NB4 (cell line): ENCODE data around the gene GM2A.
"Not testable (repeated sequence)": the region's sequence is repeated elsewhere in the genome, so short reads cannot be mapped to it uniquely, and the experiment has no call there.

Source experiments
- DNase-seq: peaks from one replicate; pipeline ENCODE4 v3.0.0; 2010; ENCODE audit warnings: low read depth
- H3K4me3 ChIP-seq: one replicate; pipeline ENCODE4 v1.5.1; 2011; ENCODE audit warnings: mild to moderate bottlenecking, low read depth, low read length, moderate library complexity
- CTCF ChIP-seq: IDR thresholded peaks from one replicate; pipeline ENCODE4 v1.5.1; 2012; ENCODE audit warnings: low read depth, low read length
- MAX ChIP-seq: IDR thresholded peaks from 2 replicates; pipeline ENCODE4 v1.6.1; 2011; ENCODE audit warnings: low read depth, low read length
- MYC ChIP-seq: IDR thresholded peaks from 2 replicates; pipeline ENCODE4 v1.6.1; 2011; ENCODE audit warnings: low read depth, low read length
- POLR2A ChIP-seq: IDR thresholded peaks from 2 replicates; pipeline ENCODE4 v1.6.1; 2011; ENCODE audit warnings: mild to moderate bottlenecking; ENCODE audit not compliant: insufficient read length; ENCODE audit errors: extremely low read depth

Gene GM2A

GRCh38 chr5:151253605-151253950 lies 593 bp downstream of the GM2A start:
- DNase-seq, result peak; percentile 17
- TF ChIP-seq MAX, result no peak
- no peak for TF ChIP-seq POLR2A
- no peak for TF ChIP-seq CTCF
- no peak for TF ChIP-seq MYC
- peak overlapping the region; percentile 75 for H3K4me3 ChIP-seq

DNA sequence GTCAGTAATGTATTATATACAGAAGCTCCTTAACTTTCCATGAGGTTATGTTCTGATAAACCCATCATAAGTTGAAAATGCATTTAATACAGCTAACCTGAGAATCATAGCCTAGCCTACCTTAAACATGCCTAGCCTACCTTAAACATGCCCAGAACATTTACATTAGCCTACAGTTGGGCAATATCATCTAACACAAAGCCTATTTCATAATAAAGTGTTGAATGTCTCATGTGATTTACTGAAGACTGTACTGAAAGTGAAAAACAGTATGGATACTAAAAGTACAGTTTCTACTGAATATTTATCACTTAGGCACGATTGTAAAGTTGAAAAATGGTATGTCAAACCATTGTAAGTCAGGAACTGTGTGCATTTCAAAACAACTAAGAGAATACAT lies 1.6 kb downstream of the GM2A start:
- TF ChIP-seq MAX (no peak), POLR2A (no peak), CTCF (no peak), MYC (no peak)
- no peak for DNase-seq
- H3K4me3 ChIP-seq, result no peak overlapping the region

- not testable (repeated sequence) for DNase-seq, H3K4me3 ChIP-seq
Measured at GRCh38 chr5:151254990-151255389, 2.0 kb downstream of the GM2A start.

- TF ChIP-seq MAX, result no peak
- no peak overlapping the region for H3K4me3 ChIP-seq
- peak; percentile 64 for DNase-seq
Measured at GRCh38 chr5:151255621-151256286, 2.8 kb downstream of the GM2A start.

DNA sequence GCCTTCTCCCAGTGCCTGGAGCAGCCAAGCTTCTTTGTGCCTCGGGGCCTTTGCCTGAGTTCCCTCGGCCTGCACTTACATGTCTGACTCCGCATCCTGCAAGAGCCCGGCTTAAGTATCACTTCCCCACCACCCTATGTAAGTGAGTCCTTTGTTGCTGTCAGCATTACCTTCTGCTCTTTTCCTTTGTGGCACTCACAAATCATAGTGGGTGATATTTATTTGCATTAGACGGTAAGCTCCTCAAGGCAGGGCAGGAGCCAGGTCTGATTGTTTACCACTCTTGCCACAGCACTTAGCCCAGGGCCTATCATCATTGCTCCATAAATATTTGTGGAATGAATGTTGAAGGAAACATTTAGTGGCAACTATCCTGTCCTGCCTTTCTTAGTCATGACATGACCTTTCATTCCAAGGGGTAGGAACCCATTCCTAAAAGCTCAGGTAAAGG lies 4.8 kb downstream of the GM2A start:
- DNase-seq, result no peak
- H3K4me3 ChIP-seq, result no peak overlapping the region
- no peak for TF ChIP-seq POLR2A
- TF ChIP-seq MAX, result no peak
- TF ChIP-seq CTCF, result no peak
- no peak for TF ChIP-seq MYC

- H3K4me3 ChIP-seq, result no peak overlapping the region
- no peak for TF ChIP-seq POLR2A
- no peak for TF ChIP-seq MYC
- TF ChIP-seq MAX, result no peak
- TF ChIP-seq CTCF, result no peak
- no peak for DNase-seq
Measured at GRCh38 chr5:151258201-151258611, 5.2 kb downstream of the GM2A start.

- no peak for TF ChIP-seq POLR2A
- no peak for TF ChIP-seq MYC
- no peak for TF ChIP-seq MAX
- TF ChIP-seq CTCF, result no peak
- H3K4me3 ChIP-seq, result no peak overlapping the region
- DNase-seq, result no peak
Measured at GRCh38 chr5:151258816-151259215, 5.8 kb downstream of the GM2A start.
